DMS79 treated with DMSO at 0.1 percent for 48 hours (cell line): Measurements from ENCODE around the gene RHOC.
A peak's percentile ranks its signal among the peaks of the same experiment; 100 is the strongest.

Experiments used
- DNase-seq: peaks from one replicate; lab custom pipeline; 2025; lab: John Stamatoyannopoulos, UW

RHOC gene

GRCh38 chr1:112717263-112717873, 10.4 kb upstream of the RHOC start:
- DNase-seq, result no peak

DNA sequence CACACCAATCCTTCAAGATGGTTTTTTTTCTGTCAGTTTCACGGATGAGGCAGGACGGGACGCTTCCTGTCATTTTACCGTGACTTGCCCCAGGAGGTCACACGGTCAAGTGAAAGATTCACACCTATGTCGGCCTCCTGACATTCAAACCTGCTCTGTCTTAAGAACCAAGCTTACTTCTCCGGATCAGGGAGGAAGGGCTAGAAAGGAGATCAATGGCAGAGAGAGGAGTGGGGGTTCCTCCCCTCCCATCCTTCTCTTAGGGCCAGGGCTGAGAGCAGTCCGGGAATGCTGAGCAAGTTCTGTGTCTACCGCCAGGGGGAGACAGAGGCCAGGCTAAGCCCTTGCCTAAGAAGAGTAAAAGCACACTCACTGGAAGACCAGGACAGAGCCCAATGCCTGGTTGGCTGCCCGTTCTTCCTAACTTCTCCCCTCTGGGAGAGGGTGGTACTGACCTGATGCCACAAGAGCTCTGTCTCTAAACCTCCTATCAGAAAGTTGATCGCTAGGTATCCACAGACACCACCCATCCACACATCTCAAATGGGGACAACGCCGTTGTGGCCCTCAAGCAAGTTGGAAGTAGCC, 9.3 kb upstream of the RHOC start:
- DNase-seq, result peak; percentile 78

GRCh38 chr1:112715264-112716053, 8.5 kb upstream of the RHOC start, which contains the start of gene PPM1J:
Gene PPM1J, minus strand, starts transcription at chr1:112715332. Its CDS starts 31 bp downstream, at chr1:112715301.
- peak; percentile 60 for DNase-seq

- no peak for DNase-seq
Measured at GRCh38 chr1:112714313-112715263, 7.7 kb upstream of the RHOC start.

DNA sequence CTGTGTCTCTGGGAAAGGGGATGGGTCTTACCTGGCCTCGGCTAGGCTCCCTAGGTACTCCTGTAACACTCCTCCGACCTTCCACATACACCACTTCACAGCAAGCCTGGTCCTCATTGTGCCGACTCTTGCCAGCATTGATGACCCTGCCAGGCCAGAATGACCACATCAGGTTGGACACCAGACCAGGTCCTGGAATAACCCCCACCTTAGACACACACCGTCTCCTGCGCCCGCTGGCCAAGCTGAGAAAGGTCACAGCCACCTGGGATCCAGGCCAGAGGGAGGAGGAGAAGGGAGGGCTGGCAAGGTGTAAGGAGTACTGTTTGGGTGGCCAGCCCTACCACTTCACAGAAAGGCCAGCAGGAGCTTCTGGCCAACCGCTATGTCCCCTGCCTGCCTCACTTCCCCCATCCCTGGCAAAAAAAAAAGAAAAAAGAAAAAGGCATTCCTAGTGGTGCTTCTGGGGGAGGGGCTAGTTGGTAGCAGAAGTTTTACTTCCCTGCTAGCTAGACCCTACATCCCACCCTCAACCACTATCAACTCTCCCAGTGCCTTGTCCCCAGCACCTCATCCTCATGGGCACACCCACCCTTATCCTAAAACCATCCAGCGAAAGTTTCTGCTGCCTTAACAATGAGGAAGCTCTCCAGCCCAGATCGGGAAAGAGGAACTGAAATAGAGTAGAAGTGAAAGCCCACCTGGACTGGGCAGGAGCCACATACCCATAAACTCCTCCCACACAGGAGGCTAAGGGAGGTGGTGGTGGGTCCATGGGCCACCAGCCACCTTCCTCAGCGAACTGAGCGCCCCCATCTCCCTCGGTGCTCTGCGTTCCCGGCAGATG, 6.8 kb upstream of the RHOC start:
- no peak for DNase-seq

DNA sequence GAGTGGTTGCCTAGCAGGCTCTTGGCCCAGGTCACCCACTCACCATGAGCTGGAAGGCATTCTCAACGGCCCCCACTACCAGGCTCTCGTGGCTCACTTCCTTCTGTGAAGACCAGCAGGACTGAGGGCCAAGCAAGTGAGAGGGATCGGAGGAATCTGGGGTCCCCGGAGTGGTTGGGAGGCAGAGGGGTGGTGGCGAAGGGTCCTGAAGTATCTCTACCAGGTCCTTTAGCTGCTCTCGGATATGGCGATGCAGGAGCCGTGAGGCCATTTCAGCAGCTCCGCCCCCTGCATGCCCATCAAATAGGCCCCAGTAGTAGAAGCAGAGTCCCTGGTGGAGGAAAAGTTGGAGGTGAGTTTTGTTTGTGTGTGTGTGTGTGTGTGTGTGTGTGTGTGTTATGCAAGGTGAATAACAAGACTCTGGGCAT, 5.8 kb upstream of the RHOC start:
- DNase-seq, result no peak

GRCh38 chr1:112712191-112712590, 5.3 kb upstream of the RHOC start:
- DNase-seq, result no peak

- DNase-seq, result no peak
Measured at GRCh38 chr1:112711670-112712069, 4.7 kb upstream of the RHOC start.

DNA sequence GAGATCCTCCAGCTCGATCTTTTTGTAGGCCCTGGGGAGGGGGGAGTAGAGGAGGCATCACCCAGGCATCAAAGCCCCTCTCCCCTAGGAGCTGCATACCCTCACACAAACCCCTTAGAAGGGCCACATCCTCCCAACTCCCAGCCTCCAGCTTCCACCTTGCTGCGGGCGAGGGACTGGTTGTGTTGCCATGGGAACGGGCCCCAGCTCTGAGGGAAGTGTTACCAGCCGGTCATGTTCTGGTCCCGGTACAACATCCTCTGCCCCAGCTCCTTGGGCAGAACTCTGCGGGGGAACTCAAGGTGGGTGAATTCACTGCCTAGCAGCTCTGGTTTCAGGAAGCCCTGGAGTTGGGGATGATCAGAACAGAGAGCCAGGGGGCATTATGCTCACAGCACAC, 4.1 kb upstream of the RHOC start:
- no peak for DNase-seq

DNA sequence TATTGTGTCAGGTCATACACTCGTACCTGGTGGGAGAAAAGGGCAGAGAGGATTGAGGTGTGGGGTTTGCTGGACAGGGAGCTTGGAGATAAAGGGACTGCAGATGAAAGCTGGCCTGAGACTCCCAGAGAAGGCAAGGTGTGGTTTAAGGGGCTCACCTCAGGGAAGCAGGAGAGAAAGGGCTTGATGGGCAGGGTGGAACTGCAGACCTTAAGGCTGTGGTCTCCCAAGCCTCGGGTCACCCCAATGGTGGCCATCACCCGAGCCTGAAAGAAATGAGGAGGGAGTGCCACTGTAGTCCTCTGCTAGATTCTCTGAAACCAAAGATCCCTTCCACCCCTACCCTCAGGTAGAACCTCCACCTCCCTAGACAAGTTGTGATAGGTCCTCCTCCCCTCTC, 3.7 kb upstream of the RHOC start:
- no peak for DNase-seq

GRCh38 chr1:112710159-112710558, 3.2 kb upstream of the RHOC start:
- no peak for DNase-seq

DNA sequence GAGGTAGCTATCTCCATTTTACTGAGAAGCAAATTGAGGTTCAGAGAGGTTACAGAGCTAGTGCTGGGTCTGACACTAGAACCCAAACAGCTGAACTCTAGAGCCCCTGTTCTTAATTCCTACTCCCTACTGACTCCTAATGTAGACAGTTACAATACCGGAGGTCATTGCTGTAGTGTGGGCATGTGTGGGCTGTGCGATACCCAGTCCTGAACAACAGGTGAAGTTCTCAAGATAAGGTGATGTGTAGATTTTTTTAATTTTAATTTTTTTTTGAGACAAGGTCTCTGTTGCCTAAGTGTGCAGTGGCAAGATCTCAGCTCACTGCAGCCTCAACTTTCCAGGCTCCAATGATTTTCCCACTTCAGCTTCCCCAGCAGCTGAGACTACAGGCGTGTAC, 1.6 kb upstream of the RHOC start:
- DNase-seq, result no peak

GRCh38 chr1:112708002-112708448, 1.1 kb upstream of the RHOC start:
- no peak for DNase-seq

GRCh38 chr1:112707221-112708001, 484 bp upstream of the RHOC start:
- peak; percentile 74 for DNase-seq

GRCh38 chr1:112704934-112705627, 1.8 kb downstream of the RHOC start:
- DNase-seq, result peak; percentile 90

GRCh38 chr1:112704391-112704933, 2.5 kb downstream of the RHOC start:
- no peak for DNase-seq

DNA sequence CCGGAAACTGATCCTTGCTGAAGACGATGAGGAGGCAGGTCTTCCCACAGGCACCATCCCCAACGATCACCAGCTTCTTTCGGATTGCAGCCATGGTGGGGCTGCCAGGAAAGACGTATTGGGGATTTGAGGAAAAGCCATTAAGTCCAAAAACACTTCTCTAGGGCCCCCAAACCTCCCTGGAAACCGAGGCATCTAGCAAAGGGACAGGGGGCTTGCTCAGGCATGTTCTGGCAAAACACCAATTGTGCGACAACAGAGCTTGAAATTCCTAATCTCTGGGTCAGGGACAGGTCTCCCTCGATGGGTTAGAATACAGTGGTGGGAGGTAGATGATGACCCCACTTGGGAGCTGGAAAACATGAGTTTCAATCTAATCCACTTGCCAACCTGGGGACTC, 3.2 kb downstream of the RHOC start:
- DNase-seq, result no peak

DNA sequence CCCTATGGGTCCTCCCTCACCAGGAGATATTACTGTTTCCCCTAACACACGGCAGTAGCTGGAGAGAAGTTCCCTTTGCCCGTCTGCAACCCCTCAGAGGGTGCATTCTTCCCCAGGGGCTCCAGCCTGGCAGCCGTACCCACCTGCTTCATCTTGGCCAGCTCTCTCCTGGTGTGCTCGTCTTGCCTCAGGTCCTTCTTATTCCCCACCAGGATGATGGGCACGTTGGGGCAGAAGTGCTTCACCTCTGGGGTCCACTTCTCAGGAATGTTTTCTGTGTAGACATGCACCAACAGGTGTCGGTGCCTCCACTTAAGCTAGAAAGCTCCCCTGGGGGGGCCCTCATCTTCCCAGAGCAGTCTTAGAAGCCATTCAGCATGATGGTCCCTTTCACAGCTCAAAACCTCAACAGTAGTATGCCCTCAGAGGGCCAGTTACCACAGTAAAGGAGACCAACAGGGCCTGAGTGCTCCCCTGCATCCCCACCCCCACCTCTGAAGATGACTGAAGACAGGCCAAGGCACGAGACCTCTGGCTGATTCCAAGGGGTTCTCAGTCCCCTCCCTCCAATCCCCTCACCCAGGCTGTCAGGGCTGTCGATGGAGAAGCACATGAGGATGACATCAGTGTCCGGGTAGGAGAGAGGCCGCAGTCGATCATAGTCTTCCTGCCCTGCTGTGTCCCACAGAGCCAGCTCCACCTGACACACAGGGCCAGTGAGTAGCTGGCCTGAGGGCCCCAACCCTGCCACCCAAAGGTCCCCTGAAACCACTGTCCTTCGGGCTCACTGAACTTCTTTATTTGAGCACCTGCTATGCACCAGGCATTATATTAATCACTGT, 4.3 kb downstream of the RHOC start:
- DNase-seq, result no peak

- DNase-seq, result no peak
Measured at GRCh38 chr1:112702067-112702395, 4.9 kb downstream of the RHOC start.
